ENCODE results near the gene CDR2. TPM values are rescaled to one million over a fixed set of nuclear protein-coding genes. Genes with fewer than 3 reads are reported as not detected.

Gene CDR2
- polyA plus RNA-seq, 3 donors: 2.5 to 5.9 (median 4.8) TPM

- DNase-seq: peak; percentile 71 to 82 (median 73)
- Histone ChIP-seq H3K4me2 (replicated peaks; ENCODE audit: extremely low read depth, low read length, poor library complexity, severe bottlenecking) (peak overlapping the region; percentile 80), H3K27me3 (ENCODE audit: control insufficient read depth in 2 of 2, insufficient read depth in 2 of 2, low read length in 2 of 2) (no peaks in the 10 kb centered on the region), H3K4me1 (ENCODE audit: control insufficient read depth in 1 of 2, insufficient read depth in 2 of 2, low read length in 2 of 2) (peaks cover 20 to 25% of the 10 kb centered on the region in 2 donors), H3K36me3 (replicated peaks in 1 of 2; ENCODE audit: control insufficient read depth in 1 of 2, insufficient read depth in 2 of 2, low read length in 2 of 2) (peaks cover 9 to 15% of the 10 kb centered on the region in 2 donors), H3K4me3 (replicated peaks in 1 of 3; ENCODE audit: low read depth in 2 of 3, low read length in 3 of 3) (peak overlapping the region; percentile 63 to 94 (median 74)), H3K9me3 (replicated peaks in 1 of 2; ENCODE audit: control insufficient read depth in 1 of 2, insufficient read depth in 1 of 2, low read length in 2 of 2) (no peaks in the 10 kb centered on the region), H3K27ac (ENCODE audit: low read depth in 1 of 2, low read length in 2 of 2) (peak overlapping the region; percentile 85 to 89), H2AFZ (ENCODE audit: insufficient read depth, low read depth, low read length, poor library complexity, severe bottlenecking) (peak overlapping the region; percentile 84), H3K9ac (ENCODE audit: insufficient read depth, low read length, poor library complexity, severe bottlenecking) (peak overlapping the region; percentile 94), H4K20me1 (ENCODE audit: insufficient read depth, low read length) (peaks cover 44% of the 10 kb centered on the region), H3K79me2 (ENCODE audit: insufficient read depth, low read length) (peaks cover 47% of the 10 kb centered on the region)
- Mint-ChIP-seq H3K27me3 (ENCODE audit: low read depth in 3 of 3) (peaks cover 0 to 2% (median 1%) of the 10 kb centered on the region in 3 donors), H3K4me1 (peaks cover 28% of the 10 kb centered on the region), H3K4me3 (peak overlapping the region; percentile 85 to 92), H3K9me3 (peaks cover 0 to under 1% (median 0%) of the 10 kb centered on the region in 7 donors), H3K36me3 (peaks cover 17 to 23% of the 10 kb centered on the region in 2 donors), H3K27ac (peak overlapping the region; percentile 86 to 96 (median 92))
- no peak for TF ChIP-seq CTCF (IDR thresholded peaks at IDR 0.05)
- under 1% methylated on average over 22 of the region's 39 CpGs for WGBS (ENCODE audit: insufficient coverage)
- intact Hi-C loops (cut with micrococcal nuclease): loop anchor here (1.0 to 10.0 kb wide), 4 partner anchors 107 to 643 kb away; partner anchors contain the start of genes IGSF6 (in 2 of the 2) and PDZD9 (in 2 of the 2)
These were observed 76.3 kb downstream of the CDR2 start for GRCh38 chr16:22297871-22298733.

- H3K9me3 ChIP-seq (replicated peaks in 1 of 2; ENCODE audit: control insufficient read depth in 1 of 2, insufficient read depth in 1 of 2, low read length in 2 of 2): no peaks in the 10 kb centered on the region
- H4K20me1 ChIP-seq (ENCODE audit: insufficient read depth, low read length): peaks cover 36% of the 10 kb centered on the region
- H3K4me1 ChIP-seq (ENCODE audit: control insufficient read depth in 1 of 2, insufficient read depth in 2 of 2, low read length in 2 of 2): peaks cover 20 to 25% of the 10 kb centered on the region in 2 donors
- Mint-ChIP-seq H3K4me1 (peaks cover 28% of the 10 kb centered on the region), H3K9me3 (no peaks in the 10 kb centered on the region), H3K27ac (peak within 1 kb of the TSS; percentile 86 to 96 (median 92)), H3K36me3 (peaks cover 9 to 15% of the 10 kb centered on the region in 2 donors), H3K4me3 (peak within 1 kb of the TSS; percentile 85 to 92), H3K27me3 (ENCODE audit: low read depth in 3 of 3) (peaks cover 0 to 4% (median 2%) of the 10 kb centered on the region in 3 donors)
- peak within 1 kb of the TSS; percentile 80 for H3K4me2 ChIP-seq (replicated peaks; ENCODE audit: extremely low read depth, low read length, poor library complexity, severe bottlenecking)
- WGBS (ENCODE audit: insufficient coverage): under 1% methylated on average over 74 of the region's 76 CpGs
- intact Hi-C loops (cut with micrococcal nuclease): loop anchor here (1.0 to 10.0 kb wide), 4 partner anchors 106 to 642 kb away; partner anchors contain the start of genes IGSF6 (in 2 of the 2) and PDZD9 (in 2 of the 2)
- H3K79me2 ChIP-seq (ENCODE audit: insufficient read depth, low read length): peaks cover 39% of the 10 kb centered on the region
- H3K27me3 ChIP-seq (ENCODE audit: control insufficient read depth in 2 of 2, insufficient read depth in 2 of 2, low read length in 2 of 2): no peaks in the 10 kb centered on the region
- H3K36me3 ChIP-seq (replicated peaks in 1 of 2; ENCODE audit: control insufficient read depth in 1 of 2, insufficient read depth in 2 of 2, low read length in 2 of 2): peaks cover 4 to 7% of the 10 kb centered on the region in 2 donors
- peak within 1 kb of the TSS; percentile 94 for H3K9ac ChIP-seq (ENCODE audit: insufficient read depth, low read length, poor library complexity, severe bottlenecking)
- TF ChIP-seq CTCF (IDR thresholded peaks at IDR 0.05): peak; percentile 88
- H2AFZ ChIP-seq (ENCODE audit: insufficient read depth, low read depth, low read length, poor library complexity, severe bottlenecking): peak within 1 kb of the TSS; percentile 84
- H3K4me3 ChIP-seq (replicated peaks in 1 of 3; ENCODE audit: low read depth in 2 of 3, low read length in 3 of 3): peak within 1 kb of the TSS; percentile 74 to 95 (median 94)
- peak within 1 kb of the TSS; percentile 85 to 89 for H3K27ac ChIP-seq (ENCODE audit: low read depth in 1 of 2, low read length in 2 of 2)
- DNase-seq: peak; percentile 97 to 99 (median 98)
These were observed 77.1 kb downstream of the CDR2 start, which contains the start of gene POLR3E for GRCh38 chr16:22297114-22297870. TSS of gene POLR3E (plus strand) at chr16:22297409. CDS start at chr16:22302969, 5,560 bp downstream.
